Measurements from ENCODE around the gene CASK.

- no peak for TF ChIP-seq CTCF (IDR thresholded peaks at IDR 0.05)
- no peak for TF ChIP-seq POLR2A (IDR thresholded peaks at IDR 0.05)
- no peak for TF ChIP-seq POLR2AphosphoS5 (IDR thresholded peaks at IDR 0.05)
These were observed 217.5 kb downstream of the CASK start for GRCh38 chrX:41705680-41706374.

Data from prostate gland (tissue), 2 donors.